ELR (cell line): ENCODE measurements around the gene MAML3.
A peak's percentile ranks its signal among the peaks of the same experiment; 100 is the strongest.

Experiments used
- DNase-seq: peaks from one replicate; pipeline ENCODE4 v3.0.0-alpha.2; 2015; ENCODE audit warnings: low read depth

The MAML3 gene

GRCh38 chr4:140071806-140072205 is 82.2 kb downstream of the MAML3 start:
- DNase-seq = peak; percentile 42

- no peak for DNase-seq
These were observed 83.0 kb downstream of the MAML3 start for GRCh38 chr4:140070973-140071372.

GRCh38 chr4:140070366-140070765 is 83.6 kb downstream of the MAML3 start:
- no peak for DNase-seq

- DNase-seq = peak; percentile 46
These were observed 84.9 kb downstream of the MAML3 start for GRCh38 chr4:140069066-140069465.

- no peak for DNase-seq
These were observed 85.7 kb downstream of the MAML3 start for GRCh38 chr4:140068271-140068670.

- no peak for DNase-seq
These were observed 87.7 kb downstream of the MAML3 start for GRCh38 chr4:140066031-140066930.

GRCh38 chr4:140065393-140065792 is 88.6 kb downstream of the MAML3 start:
- DNase-seq = no peak

GRCh38 chr4:140061659-140062289 is 92.2 kb downstream of the MAML3 start:
- no peak for DNase-seq

GRCh38 chr4:140061194-140061593 is 92.8 kb downstream of the MAML3 start:
- DNase-seq = no peak

- DNase-seq = no peak
These were observed 94.8 kb downstream of the MAML3 start for GRCh38 chr4:140059159-140059558.

- DNase-seq = no peak
These were observed 96.3 kb downstream of the MAML3 start for GRCh38 chr4:140057701-140058100.

GRCh38 chr4:140056015-140056414 is 98.0 kb downstream of the MAML3 start:
- no peak for DNase-seq

GRCh38 chr4:140054861-140055260 is 99.1 kb downstream of the MAML3 start:
- DNase-seq = no peak

- no peak for DNase-seq
These were observed 100.8 kb downstream of the MAML3 start for GRCh38 chr4:140053185-140053584.

- peak; percentile 54 for DNase-seq
These were observed 101.9 kb downstream of the MAML3 start for GRCh38 chr4:140052050-140052449.

- peak; percentile 41 for DNase-seq
These were observed 103.9 kb downstream of the MAML3 start for GRCh38 chr4:140049849-140050637.

GRCh38 chr4:140049024-140049848 is 104.7 kb downstream of the MAML3 start:
- DNase-seq = peak; percentile 61

- DNase-seq = no peak
These were observed 105.5 kb downstream of the MAML3 start for GRCh38 chr4:140048419-140048995.

GRCh38 chr4:140047786-140048185 is 106.2 kb downstream of the MAML3 start:
- DNase-seq = no peak

GRCh38 chr4:140047017-140047640 is 106.9 kb downstream of the MAML3 start:
- no peak for DNase-seq

GRCh38 chr4:140046543-140046942 is 107.4 kb downstream of the MAML3 start:
- no peak for DNase-seq
